Erythroblast (primary cell): ENCODE measurements around the gene PER1.

Experiments used
- GATA1 ChIP-seq: IDR thresholded peaks from 2 replicates; pipeline ENCODE4 v1.6.1; 2011; ENCODE audit warnings: low read depth, mild to moderate bottlenecking, control low read depth, low read length, moderate library complexity
- POLR2A ChIP-seq: IDR thresholded peaks from 2 replicates; pipeline ENCODE4 v1.6.1; 2011; ENCODE audit warnings: mild to moderate bottlenecking, low read length

DNA sequence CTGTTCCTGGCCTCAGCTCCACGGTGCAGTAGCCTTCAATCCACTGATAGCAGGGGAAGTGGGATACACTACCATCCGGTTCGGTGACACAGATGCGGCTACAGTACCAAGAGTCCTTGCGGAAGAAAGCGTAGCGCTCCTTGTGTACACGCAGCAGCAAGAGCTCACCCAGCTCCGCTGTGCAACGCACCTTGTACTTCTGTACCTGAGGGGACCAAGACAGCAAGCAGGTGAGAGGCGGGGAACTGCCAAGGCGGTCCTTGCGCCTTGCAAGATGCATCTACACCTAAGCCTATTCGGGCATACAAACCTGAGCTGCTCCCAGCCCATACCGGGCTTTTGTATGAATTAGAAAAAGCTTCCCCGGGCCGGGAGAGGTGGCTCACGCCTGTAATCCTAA lies 35.4 kb downstream of the PER1 start:
- TF ChIP-seq POLR2A (no peak), GATA1 (no peak)
